DND-41 (cell line): Measurements from ENCODE around the gene SMARCC2.

Experiments used
- ATAC-seq: fragments of 200-7000 bp; cut with Tn5 transposase; 3 replicates; pipeline ENCODE4 v1.9.1; 2021; ENCODE audit warnings: low read depth; ENCODE audit not compliant: insufficient read depth
- DNase-seq: peaks from one replicate; pipeline ENCODE4 v3.0.0-alpha.2; 2020
- H2AFZ ChIP-seq: 2 replicates; pipeline ENCODE4 v1.6.0; 2012; ENCODE audit warnings: low read depth, low read length
- H3K27ac ChIP-seq: 2 replicates; pipeline ENCODE4 v1.5.1; 2012; ENCODE audit warnings: low read length, inconsistent platforms
- H3K27me3 ChIP-seq: fragments of 200-600 bp; sonication (generic); 2 replicates; pipeline ENCODE4 v1.6.0; 2012; ENCODE audit warnings: low read length, mild to moderate bottlenecking, inconsistent platforms; ENCODE audit not compliant: insufficient read depth, poor library complexity
- H3K36me3 ChIP-seq: 2 replicates; pipeline ENCODE4 v1.5.1; 2012; ENCODE audit warnings: low read length, inconsistent platforms; ENCODE audit not compliant: insufficient read depth
- H3K4me1 ChIP-seq: 2 replicates; pipeline ENCODE4 v1.5.1; 2012; ENCODE audit warnings: mild to moderate bottlenecking, low read length; ENCODE audit not compliant: insufficient read depth
- H3K4me2 ChIP-seq: 2 replicates; pipeline ENCODE4 v1.6.0; 2012; ENCODE audit warnings: mild to moderate bottlenecking, moderate library complexity, low read length, inconsistent platforms; ENCODE audit not compliant: insufficient read depth
- H3K4me3 ChIP-seq, 2 experiments: fragments of 200-600 bp in 1 of 2; shearing (Covaris generic) in 1 of 2; 2 replicates each; pipeline ENCODE4 v1.5.1; 2012 to 2016; ENCODE audit warnings: inconsistent platforms in 2 of 2, low read length in 2 of 2, mild to moderate bottlenecking in 2 of 2, low read depth in 1 of 2, moderate library complexity in 1 of 2
- H3K79me2 ChIP-seq: 2 replicates; pipeline ENCODE4 v1.6.0; 2012; ENCODE audit warnings: low read length, inconsistent platforms; ENCODE audit not compliant: insufficient read depth
- H3K9ac ChIP-seq: 2 replicates; pipeline ENCODE4 v1.6.0; 2012; ENCODE audit warnings: low read depth, mild to moderate bottlenecking, inconsistent platforms, low read length, moderate library complexity
- H3K9me3 ChIP-seq: 2 replicates; pipeline ENCODE4 v1.5.1; 2012; ENCODE audit warnings: low read length, moderate library complexity, mild to moderate bottlenecking, inconsistent platforms; ENCODE audit not compliant: insufficient read depth, severe bottlenecking
- H4K20me1 ChIP-seq: 2 replicates; pipeline ENCODE4 v1.6.0; 2012; ENCODE audit warnings: low read length; ENCODE audit not compliant: insufficient read depth
- CTCF ChIP-seq: IDR thresholded peaks from 2 replicates; pipeline ENCODE4 v1.5.1; 2012; ENCODE audit warnings: borderline replicate concordance, low read length, moderate library complexity, mild to moderate bottlenecking; ENCODE audit not compliant: poor library complexity, severe bottlenecking; ENCODE audit errors: extremely low read depth
- EZH2 ChIP-seq: IDR thresholded peaks from 3 replicates; pipeline ENCODE4 v1.6.1; 2012; ENCODE audit warnings: borderline replicate concordance, low read depth, mild to moderate bottlenecking, moderate library complexity, low read length, inconsistent platforms; ENCODE audit not compliant: severe bottlenecking

The SMARCC2 gene

GRCh38 chr12:56189099-56189917 lies at the start of gene SMARCC2:
SMARCC2 (minus strand) TSS chr12:56189483; CDS start chr12:56189461, 22 bp downstream.
- no peaks in the 10 kb centered on the region for H3K27me3 ChIP-seq
- ATAC-seq (peak; percentile 78), DNase-seq (peak; percentile 90)
- H2AFZ ChIP-seq, result peak within 1 kb of the TSS; percentile 99
- TF ChIP-seq CTCF (peak; percentile 87), EZH2 (no peak)
- H3K36me3 ChIP-seq, result peaks cover 37% of the 10 kb centered on the region
- no peaks in the 10 kb centered on the region for H3K9me3 ChIP-seq
- H3K4me1 ChIP-seq, result peaks cover 49% of the 10 kb centered on the region
- peak within 1 kb of the TSS; percentile 94 to 95 for H3K4me3 ChIP-seq
- peak within 1 kb of the TSS; percentile 79 for H3K9ac ChIP-seq
- peaks cover 60% of the 10 kb centered on the region for H3K79me2 ChIP-seq
- peaks cover 13% of the 10 kb centered on the region for H4K20me1 ChIP-seq
- H3K27ac ChIP-seq, result peak within 1 kb of the TSS; percentile 95
- peak within 1 kb of the TSS; percentile 93 for H3K4me2 ChIP-seq

- no peak overlapping the region for H3K4me3 ChIP-seq
- no peak overlapping the region for H3K9ac ChIP-seq
- no peaks in the 10 kb centered on the region for H3K79me2 ChIP-seq
- H3K27ac ChIP-seq, result no peak overlapping the region
- H3K4me2 ChIP-seq, result no peak overlapping the region
- no peak overlapping the region for H2AFZ ChIP-seq
- TF ChIP-seq CTCF (no peak), EZH2 (no peak)
- no peaks in the 10 kb centered on the region for H3K9me3 ChIP-seq
- H3K36me3 ChIP-seq, result peaks cover 62% of the 10 kb centered on the region
- H3K4me1 ChIP-seq, result no peaks in the 10 kb centered on the region
- DNase-seq (no peak), ATAC-seq (no peak)
- no peaks in the 10 kb centered on the region for H3K27me3 ChIP-seq
- peaks cover 7% of the 10 kb centered on the region; the same call in 1 of the 2 replicates for H4K20me1 ChIP-seq
These were observed 48.3 kb upstream of the SMARCC2 start for GRCh38 chr12:56237552-56237951.

- Histone ChIP-seq H3K27me3 (no peaks in the 10 kb centered on the region), H3K4me1 (no peaks in the 10 kb centered on the region), H3K79me2 (no peaks in the 10 kb centered on the region), H4K20me1 (peaks cover 7% of the 10 kb centered on the region; the same call in 1 of the 2 replicates), H3K9ac (no peak overlapping the region), H3K36me3 (peaks cover 57% of the 10 kb centered on the region), H3K27ac (no peak overlapping the region), H3K4me2 (no peak overlapping the region), H3K9me3 (no peaks in the 10 kb centered on the region), H3K4me3 (no peak overlapping the region), H2AFZ (no peak overlapping the region)
- TF ChIP-seq CTCF (no peak), EZH2 (no peak)
- ATAC-seq (peak; percentile 20; the same call in 2 of the 3 replicates), DNase-seq (no peak)
These were observed 47.7 kb upstream of the SMARCC2 start for GRCh38 chr12:56236985-56237384.

GRCh38 chr12:56236091-56236490 lies 46.8 kb upstream of the SMARCC2 start:
- 0 out of 2 replicates have a peak, but pooled peaks cover 5% of the 10 kb centered on the region for H4K20me1 ChIP-seq
- no peak overlapping the region for H2AFZ ChIP-seq
- no peaks in the 10 kb centered on the region for H3K27me3 ChIP-seq
- no peak overlapping the region for H3K9ac ChIP-seq
- no peak overlapping the region for H3K4me3 ChIP-seq
- H3K36me3 ChIP-seq, result peaks cover 48% of the 10 kb centered on the region
- ATAC-seq, result no peak
- no peak overlapping the region for H3K27ac ChIP-seq
- TF ChIP-seq EZH2, result no peak
- no peak for TF ChIP-seq CTCF
- H3K79me2 ChIP-seq, result no peaks in the 10 kb centered on the region
- H3K9me3 ChIP-seq, result no peaks in the 10 kb centered on the region
- no peaks in the 10 kb centered on the region for H3K4me1 ChIP-seq
- no peak for DNase-seq
- H3K4me2 ChIP-seq, result no peak overlapping the region
